ENCODE measurements around the gene ARHGAP23.
"Not testable (repeated sequence)": the region's sequence is repeated elsewhere in the genome, so short reads cannot be mapped to it uniquely, and the experiment has no call there.

Gene ARHGAP23

GRCh38 chr17:38501718-38502117 lies 73.5 kb downstream of the ARHGAP23 start:
- not testable (repeated sequence) for DNase-seq; H3K9me3 Mint-ChIP-seq; H3K27ac Mint-ChIP-seq; H3K4me1 Mint-ChIP-seq (ENCODE audit: low read depth in 2 of 2); H3K4me3 Mint-ChIP-seq; H3K36me3 Mint-ChIP-seq (ENCODE audit: insufficient read depth); ATAC-seq (replicated peaks)
- peaks cover 8 to 31% of the 10 kb centered on the region in 2 donors for H3K27me3 Mint-ChIP-seq

DNA sequence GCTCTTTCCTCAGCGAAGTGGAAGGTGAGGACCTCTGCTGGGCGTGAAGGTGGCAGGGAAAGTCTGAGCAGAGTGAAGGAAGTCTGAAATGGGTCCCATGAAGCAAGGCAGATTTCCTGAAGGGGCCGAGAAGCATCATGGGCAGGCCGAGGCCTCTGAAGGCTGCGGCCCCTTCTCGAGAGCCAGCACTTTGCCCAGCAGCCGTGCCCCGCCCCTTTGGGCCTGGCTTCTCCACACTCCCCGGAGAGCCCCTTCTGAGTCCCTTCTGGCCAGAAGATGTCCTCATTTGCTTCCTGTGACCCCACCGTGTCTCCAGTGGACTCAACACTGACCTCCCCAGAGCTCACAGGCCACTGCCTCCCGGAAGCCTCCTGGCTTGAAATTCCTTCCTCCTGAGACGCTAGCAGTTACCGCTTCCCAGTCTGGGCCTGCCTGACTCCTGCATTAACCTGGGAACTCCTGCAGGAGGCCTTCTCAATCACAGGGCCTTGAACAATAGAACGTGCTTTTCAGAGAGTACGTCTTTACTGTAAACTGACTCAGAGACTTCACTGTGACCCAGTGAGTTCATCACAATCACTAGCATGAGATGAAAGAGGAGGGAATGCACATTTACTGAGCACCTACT lies 75.1 kb downstream of the ARHGAP23 start:
- peaks cover 13 to 37% of the 10 kb centered on the region in 2 donors for H3K27me3 Mint-ChIP-seq
- H3K4me1 Mint-ChIP-seq (ENCODE audit: low read depth in 2 of 2); ATAC-seq (replicated peaks); H3K4me3 Mint-ChIP-seq; DNase-seq; H3K9me3 Mint-ChIP-seq; H3K36me3 Mint-ChIP-seq (ENCODE audit: insufficient read depth); H3K27ac Mint-ChIP-seq: not testable (repeated sequence)

DNA sequence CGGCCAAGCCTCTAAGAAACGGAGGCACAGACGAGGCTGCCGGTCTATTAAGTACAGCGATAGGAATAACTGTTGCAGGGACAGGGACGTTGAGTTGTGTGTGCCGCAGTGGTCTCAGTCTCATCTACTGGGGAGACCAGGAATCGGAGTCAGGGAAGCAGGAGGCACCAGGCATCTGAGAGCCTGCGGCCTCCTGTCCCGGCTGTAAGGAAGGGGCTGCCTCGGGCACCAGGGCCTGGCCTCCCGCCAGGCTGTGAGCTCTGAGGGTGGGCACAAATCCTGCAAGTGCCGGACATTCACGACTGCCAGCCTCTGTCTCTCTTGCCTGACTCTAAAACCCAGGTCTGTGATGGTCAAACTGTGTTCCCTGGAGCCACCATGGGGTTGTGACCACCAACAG lies 76.0 kb downstream of the ARHGAP23 start:
- ATAC-seq (replicated peaks) (no peak), DNase-seq (no peak)
- H3K9me3 Mint-ChIP-seq = no peaks in the 10 kb centered on the region
- peaks cover 21 to 45% of the 10 kb centered on the region in 2 donors for H3K27me3 Mint-ChIP-seq
- H3K27ac Mint-ChIP-seq = no peak overlapping the region
- H3K4me3 Mint-ChIP-seq = no peak overlapping the region
- H3K4me1 Mint-ChIP-seq (ENCODE audit: low read depth in 2 of 2) = peaks cover 1 to 2% of the 10 kb centered on the region in 2 donors
- H3K36me3 Mint-ChIP-seq (ENCODE audit: insufficient read depth) = no peaks in the 10 kb centered on the region

DNA sequence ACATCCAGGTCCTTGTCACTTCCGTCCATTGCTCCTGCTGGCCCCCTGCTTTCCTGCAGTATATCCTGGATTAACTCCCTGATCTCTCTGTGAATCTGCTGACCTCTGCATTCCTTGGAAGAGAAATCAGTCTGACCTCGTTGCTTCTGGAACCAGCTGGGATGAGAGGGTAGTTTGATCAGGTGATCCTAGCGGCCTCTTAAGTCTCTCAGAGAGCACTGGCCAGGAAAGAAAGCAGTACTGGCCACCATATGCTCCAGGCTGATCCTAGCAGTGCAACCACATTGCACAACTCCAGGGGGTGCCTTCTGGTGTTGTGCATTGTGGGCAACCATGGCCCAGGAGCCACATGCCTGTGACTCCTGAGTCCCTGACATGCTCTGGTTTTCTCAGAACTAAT lies 79.2 kb downstream of the ARHGAP23 start:
- H3K4me3 Mint-ChIP-seq = no peak overlapping the region
- no peaks in the 10 kb centered on the region for H3K9me3 Mint-ChIP-seq
- H3K36me3 Mint-ChIP-seq (ENCODE audit: insufficient read depth) = no peaks in the 10 kb centered on the region
- DNase-seq = no peak
- peaks cover 7 to 9% of the 10 kb centered on the region in 2 donors for H3K4me1 Mint-ChIP-seq (ENCODE audit: low read depth in 2 of 2)
- no peak for ATAC-seq (replicated peaks)
- peaks cover 43 to 67% of the 10 kb centered on the region in 2 donors for H3K27me3 Mint-ChIP-seq
- no peak overlapping the region for H3K27ac Mint-ChIP-seq

DNA sequence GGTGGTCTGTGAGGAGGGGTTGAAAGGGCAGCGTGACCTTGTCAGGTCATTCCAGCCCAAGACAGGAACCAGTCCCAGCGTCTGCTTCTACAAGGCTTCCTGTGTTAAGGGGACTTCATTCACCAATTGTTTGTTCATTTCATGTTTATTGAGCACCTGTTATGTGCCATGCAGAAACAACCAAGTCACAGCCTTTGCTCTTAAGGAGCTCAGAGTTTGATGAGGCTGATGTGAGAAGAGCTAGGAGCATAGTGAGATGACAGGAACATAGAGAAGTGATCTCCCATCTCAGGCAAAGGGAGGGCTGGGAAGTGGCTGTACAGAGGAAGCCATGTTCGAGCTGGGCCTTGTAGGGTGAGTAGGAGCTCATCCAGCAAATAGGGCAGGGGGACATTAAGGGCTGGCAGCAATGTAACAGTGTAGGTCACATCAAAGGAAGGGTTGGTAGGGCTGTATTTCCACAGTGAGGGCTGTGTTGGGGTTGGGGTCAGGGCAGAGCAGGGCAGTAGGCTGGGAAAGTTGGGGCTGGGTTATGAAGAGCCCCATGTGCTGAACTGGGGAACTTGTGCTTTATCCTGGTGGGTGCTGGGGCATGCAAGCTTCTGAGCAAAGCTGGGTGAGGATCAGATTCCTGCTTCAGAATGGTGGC lies 79.8 kb downstream of the ARHGAP23 start:
- Mint-ChIP-seq H3K27me3 (peaks cover 40 to 65% of the 10 kb centered on the region in 2 donors), H3K27ac (no peak overlapping the region), H3K36me3 (ENCODE audit: insufficient read depth) (no peaks in the 10 kb centered on the region), H3K9me3 (no peaks in the 10 kb centered on the region), H3K4me3 (no peak overlapping the region), H3K4me1 (ENCODE audit: low read depth in 2 of 2) (peaks cover 7 to 9% of the 10 kb centered on the region in 2 donors)
- DNase-seq (no peak), ATAC-seq (replicated peaks) (no peak)

- Mint-ChIP-seq H3K4me3 (peak overlapping the region; percentile 79 to 90), H3K9me3 (no peaks in the 10 kb centered on the region), H3K4me1 (ENCODE audit: low read depth in 2 of 2) (peaks cover 7 to 9% of the 10 kb centered on the region in 2 donors), H3K36me3 (ENCODE audit: insufficient read depth) (no peaks in the 10 kb centered on the region), H3K27me3 (peaks cover 39 to 65% of the 10 kb centered on the region in 2 donors), H3K27ac (no peak overlapping the region)
- ATAC-seq (replicated peaks) = no peak
- no peak for DNase-seq
Observed at GRCh38 chr17:38508570-38508950, 80.3 kb downstream of the ARHGAP23 start.

DNA sequence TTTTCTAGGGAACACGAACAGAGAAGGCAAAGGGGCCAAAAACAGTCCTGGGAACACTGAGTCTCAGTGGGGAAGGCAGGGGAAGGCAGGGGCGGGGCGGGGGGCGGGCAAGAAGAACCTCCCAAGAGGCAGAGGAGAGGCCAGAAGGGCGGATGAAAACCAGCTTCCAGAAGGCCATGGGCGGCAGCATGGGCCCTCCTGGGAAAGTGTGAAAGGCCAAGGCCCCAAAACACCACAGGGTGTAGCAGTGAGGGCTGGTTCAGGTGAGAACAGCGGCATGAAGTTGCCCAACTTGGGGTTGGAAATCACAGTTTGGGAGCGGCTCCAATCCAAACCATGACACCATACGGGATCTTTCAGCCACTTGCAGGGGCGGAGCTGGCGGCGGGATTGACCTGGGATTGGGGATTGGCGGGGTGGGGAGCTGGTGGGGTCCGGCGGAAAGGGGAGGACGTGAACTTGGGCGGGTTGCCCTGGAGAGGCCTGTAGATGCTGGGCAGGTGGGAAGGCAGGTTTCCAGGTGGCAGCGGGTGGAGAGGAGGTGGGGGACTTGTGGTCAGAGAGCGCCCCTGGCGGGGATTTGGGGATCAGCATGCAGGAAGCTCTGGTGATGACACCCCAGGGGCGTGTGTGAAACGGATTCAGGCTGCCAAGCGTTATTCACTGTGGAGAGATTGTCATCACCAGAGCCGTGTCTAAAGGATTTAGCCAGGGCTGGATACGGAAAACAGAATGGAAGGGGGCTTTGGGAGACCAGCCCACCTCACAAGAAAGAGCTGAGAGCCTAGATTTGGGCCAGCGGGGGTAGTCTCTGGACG lies 80.9 kb downstream of the ARHGAP23 start:
- peak; percentile 93 for ATAC-seq (replicated peaks)
- H3K36me3 Mint-ChIP-seq (ENCODE audit: insufficient read depth) = no peaks in the 10 kb centered on the region
- no peak overlapping the region for H3K27ac Mint-ChIP-seq
- H3K9me3 Mint-ChIP-seq = no peaks in the 10 kb centered on the region
- H3K27me3 Mint-ChIP-seq = peaks cover 39 to 61% of the 10 kb centered on the region in 2 donors
- DNase-seq = peak; percentile 59 to 60 (median 59)
- peaks cover 7 to 9% of the 10 kb centered on the region in 2 donors for H3K4me1 Mint-ChIP-seq (ENCODE audit: low read depth in 2 of 2)
- H3K4me3 Mint-ChIP-seq = peak overlapping the region; percentile 79 to 90

- no peaks in the 10 kb centered on the region for H3K9me3 Mint-ChIP-seq
Observed at GRCh38 chr17:38509772-38510420, 81.6 kb downstream of the ARHGAP23 start.

GRCh38 chr17:38510421-38511149 lies 82.3 kb downstream of the ARHGAP23 start:
- H3K4me1 Mint-ChIP-seq (ENCODE audit: low read depth in 2 of 2) = peaks cover 7 to 9% of the 10 kb centered on the region in 2 donors
- H3K36me3 Mint-ChIP-seq (ENCODE audit: insufficient read depth) = no peaks in the 10 kb centered on the region
- H3K27ac Mint-ChIP-seq = no peak overlapping the region

More at GRCh38 chr17:38509772-38510420, 81.6 kb downstream of the ARHGAP23 start:
- H3K27me3 Mint-ChIP-seq = peaks cover 39 to 61% of the 10 kb centered on the region in 2 donors
- H3K27ac Mint-ChIP-seq = no peak overlapping the region
- DNase-seq = no peak
- peak overlapping the region; percentile 79 to 90 for H3K4me3 Mint-ChIP-seq
- H3K36me3 Mint-ChIP-seq (ENCODE audit: insufficient read depth) = no peaks in the 10 kb centered on the region
- H3K4me1 Mint-ChIP-seq (ENCODE audit: low read depth in 2 of 2) = peaks cover 7 to 9% of the 10 kb centered on the region in 2 donors
- ATAC-seq (replicated peaks) = peak; percentile 35

DNA sequence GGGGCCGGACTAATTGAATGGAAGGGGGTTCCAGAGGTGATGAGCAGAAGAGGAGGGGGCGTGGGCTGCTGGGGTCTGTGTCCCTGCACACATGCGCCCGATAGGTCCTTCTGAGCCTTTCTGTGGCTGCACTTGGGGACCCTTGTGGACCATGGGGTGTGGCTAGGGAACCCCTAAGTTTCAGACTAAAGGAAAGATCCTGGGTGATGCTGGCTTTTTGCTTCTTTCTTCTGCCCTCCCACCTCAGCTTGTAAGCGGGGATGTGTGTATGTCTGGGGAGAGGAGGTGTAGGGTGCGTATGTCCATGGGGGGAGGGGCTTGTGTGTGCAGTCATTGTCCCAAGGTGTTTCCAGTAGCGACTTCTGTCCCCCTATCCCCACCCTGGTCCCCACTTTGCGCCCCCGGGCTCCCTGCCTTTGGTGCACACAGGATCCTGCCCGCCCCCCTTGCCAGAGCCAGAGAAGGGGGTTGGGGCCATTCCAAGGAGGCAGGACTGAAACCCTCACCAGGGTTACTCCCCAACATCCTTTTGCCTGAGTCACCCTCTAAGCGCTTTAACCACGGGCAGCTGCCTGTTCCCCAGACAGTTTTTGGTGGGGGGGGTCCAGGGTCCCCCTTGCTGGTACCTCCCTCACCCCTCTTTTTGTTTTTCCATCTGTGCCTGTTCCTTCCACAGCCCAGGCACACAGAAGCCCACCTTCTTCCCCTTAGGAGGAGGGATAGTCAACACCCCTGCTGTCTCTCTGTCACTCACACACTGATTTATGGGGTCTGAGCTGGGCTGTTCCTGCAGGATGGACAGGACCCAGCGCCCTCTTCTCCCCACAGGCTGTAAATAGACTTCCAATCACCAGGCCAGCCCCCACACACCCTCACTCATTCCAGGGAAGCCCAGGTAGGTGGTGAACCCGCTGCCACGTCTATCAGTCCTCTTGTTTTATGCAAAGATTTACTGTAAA lies 83.2 kb downstream of the ARHGAP23 start:
- DNase-seq = no peak
- Mint-ChIP-seq H3K27ac (no peak overlapping the region), H3K4me3 (peak overlapping the region; percentile 18 to 34), H3K27me3 (peaks cover 39 to 65% of the 10 kb centered on the region in 2 donors), H3K9me3 (no peaks in the 10 kb centered on the region), H3K4me1 (ENCODE audit: low read depth in 2 of 2) (peaks cover 7 to 9% of the 10 kb centered on the region in 2 donors), H3K36me3 (ENCODE audit: insufficient read depth) (no peaks in the 10 kb centered on the region)
- ATAC-seq (replicated peaks) = no peak

More at GRCh38 chr17:38510421-38511149, 82.3 kb downstream of the ARHGAP23 start:
- DNase-seq (no peak), ATAC-seq (replicated peaks) (no peak)
- no peaks in the 10 kb centered on the region for H3K9me3 Mint-ChIP-seq
- H3K4me3 Mint-ChIP-seq = peak overlapping the region; percentile 14 to 34
- peaks cover 39 to 61% of the 10 kb centered on the region in 2 donors for H3K27me3 Mint-ChIP-seq

DNA sequence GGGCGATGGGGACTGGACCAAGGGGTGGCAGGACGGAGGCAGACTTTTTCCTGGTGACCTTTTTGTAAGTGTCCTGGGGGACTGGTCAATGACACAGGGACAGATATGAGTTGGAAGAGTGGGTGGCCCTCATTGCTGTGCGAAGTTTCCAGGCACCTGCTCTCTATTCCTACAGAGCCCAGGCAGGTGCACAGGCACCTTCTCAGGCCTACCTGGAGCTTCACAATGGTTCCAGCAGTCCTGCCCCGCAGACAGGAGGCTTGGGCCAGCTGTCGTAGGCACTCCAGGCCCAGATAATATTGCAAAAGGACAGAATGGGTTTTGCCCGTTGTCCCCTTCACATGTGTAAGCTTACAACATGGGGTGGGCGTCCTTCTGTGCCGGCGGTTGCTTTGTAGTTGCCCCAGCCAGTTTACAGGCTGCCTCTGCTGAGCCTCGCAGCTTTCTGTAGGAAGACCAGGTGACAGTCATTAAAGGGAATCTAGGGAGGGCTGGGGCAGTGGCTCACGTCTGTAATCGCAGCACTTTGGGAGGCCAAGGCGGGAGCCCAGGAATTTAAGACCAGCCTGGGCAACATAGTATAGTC lies 84.3 kb downstream of the ARHGAP23 start:
- no peak for ATAC-seq (replicated peaks)
- Mint-ChIP-seq H3K27me3 (peaks cover 39 to 63% of the 10 kb centered on the region in 2 donors), H3K4me1 (ENCODE audit: low read depth in 2 of 2) (peaks cover 7 to 9% of the 10 kb centered on the region in 2 donors), H3K27ac (no peak overlapping the region), H3K9me3 (no peaks in the 10 kb centered on the region), H3K36me3 (ENCODE audit: insufficient read depth) (no peaks in the 10 kb centered on the region), H3K4me3 (no peak overlapping the region)
- DNase-seq = no peak
